Endothelial cell of umbilical vein (primary cell): ENCODE results near the gene SPIRE1. TPM values are rescaled to one million over a fixed set of nuclear protein-coding genes. Genes with fewer than 3 reads are reported as not detected.

Source experiments
- BruUV-seq: library from RNA; stranded (reverse); fragments of 400-500 nt; replicated peaks from 2 replicates; lab custom pipeline; 2021; lab: Mats Ljungman, UMichigan
- CTCF ChIA-PET: fragments of 300-600, 350-600 bp; sonication (Branson Sonifier 250); formaldehyde crosslinking; loops from one replicate; lab custom pipeline; 2021; ENCODE audit warnings: antibody characterized with exemption, inconsistent platforms; lab: Charles Lee
- POLR2A ChIA-PET: fragments of 300-600, 350-600 bp; sonication (Branson Sonifier 250); formaldehyde crosslinking; loops from one replicate; lab custom pipeline; 2021; ENCODE audit warnings: antibody characterized with exemption, inconsistent platforms; lab: Charles Lee
- DNase-seq: peaks from one replicate; pipeline ENCODE4 v3.0.0-alpha.2; 2011; ENCODE audit warnings: low read depth, low spot score
- FAIRE-seq: peaks from 2 replicates; lab custom pipeline; 2011; peaks lifted over from hg19 to GRCh38; lab: Jason Lieb, UNC
- H2AFZ ChIP-seq: 2 replicates; pipeline ENCODE4 v1.6.0; 2012; ENCODE audit warnings: low read depth, low read length, control low read depth, inconsistent platforms
- H3K27ac ChIP-seq: 2 replicates; pipeline ENCODE4 v1.5.1; 2011; ENCODE audit warnings: low read depth, mild to moderate bottlenecking, control low read depth, low read length, moderate library complexity; ENCODE audit not compliant: insufficient read depth
- H3K27me3 ChIP-seq, 2 experiments: 2 replicates each; pipeline versions ENCODE4 v1.6.0 to v1.6.1; 2011; ENCODE audit warnings: low read length in 2 of 2, mixed read lengths in 1 of 2; ENCODE audit not compliant: control insufficient read depth in 2 of 2, insufficient read depth in 2 of 2
- H3K36me3 ChIP-seq, 2 experiments: 2 replicates in 1 of 2; 3 replicates in 1 of 2; pipeline ENCODE4 v1.5.1; 2011; ENCODE audit warnings: low read length in 2 of 2, mild to moderate bottlenecking in 1 of 2, moderate library complexity in 1 of 2; ENCODE audit not compliant: control insufficient read depth in 2 of 2, insufficient read depth in 2 of 2; ENCODE audit errors: extremely low read depth in 1 of 2
- H3K4me1 ChIP-seq: 3 replicates; pipeline ENCODE4 v1.5.1; 2011; ENCODE audit warnings: mild to moderate bottlenecking, low read length; ENCODE audit not compliant: control insufficient read depth, insufficient read depth; ENCODE audit errors: extremely low read depth
- H3K4me2 ChIP-seq: 2 replicates; pipeline ENCODE4 v1.6.1; 2011; ENCODE audit warnings: low read length, control low read depth, mixed read lengths; ENCODE audit not compliant: insufficient read depth
- H3K4me3 ChIP-seq, 3 experiments: fragments of 200-600 bp in 1 of 3; sonication (generic), shearing (Covaris generic) in 1 of 3; replicated peaks in 1 of 3; 2 replicates each; pipeline ENCODE4 v1.5.1; 2011 to 2016; ENCODE audit warnings: control low read depth in 3 of 3, low read length in 3 of 3, mild to moderate bottlenecking in 2 of 3, inconsistent platforms in 1 of 3, low read depth in 1 of 3, moderate library complexity in 1 of 3; ENCODE audit not compliant: insufficient read depth in 1 of 3
- H3K79me2 ChIP-seq: 2 replicates; pipeline ENCODE4 v1.6.0; 2012; ENCODE audit warnings: low read length, inconsistent platforms; ENCODE audit not compliant: control insufficient read depth, insufficient read depth
- H3K9ac ChIP-seq: replicated peaks from 2 replicates; pipeline ENCODE3; 2011; ENCODE audit warnings: low read length, control low read depth; ENCODE audit not compliant: insufficient read depth; ENCODE audit errors: extremely low read depth
- H3K9me1 ChIP-seq: replicated peaks from 3 replicates; pipeline ENCODE4 v1.6.0; 2011; ENCODE audit warnings: mild to moderate bottlenecking, low read length; ENCODE audit not compliant: control insufficient read depth, insufficient read depth; ENCODE audit errors: extremely low read depth
- H3K9me3 ChIP-seq: replicated peaks from 2 replicates; pipeline ENCODE4 v1.5.1; 2012; ENCODE audit warnings: low read length, inconsistent platforms; ENCODE audit not compliant: control insufficient read depth, insufficient read depth
- H4K20me1 ChIP-seq: replicated peaks from 2 replicates; pipeline ENCODE3; 2011; ENCODE audit warnings: mild to moderate bottlenecking, low read length; ENCODE audit not compliant: control insufficient read depth, insufficient read depth; ENCODE audit errors: extremely low read depth
- EZH2 ChIP-seq: IDR thresholded peaks from 2 replicates; pipeline ENCODE4 v1.6.1; 2012; ENCODE audit warnings: borderline replicate concordance, low read depth, mild to moderate bottlenecking, moderate library complexity, low read length, inconsistent platforms; ENCODE audit not compliant: severe bottlenecking
- FOS ChIP-seq: IDR thresholded peaks from 2 replicates; pipeline ENCODE4 v1.6.1; 2011; ENCODE audit warnings: mild to moderate bottlenecking, low read length, moderate library complexity, borderline replicate concordance; ENCODE audit not compliant: insufficient read depth
- GATA2 ChIP-seq: IDR thresholded peaks from 2 replicates; pipeline ENCODE4 v1.7.0; 2011; ENCODE audit warnings: low read depth, mild to moderate bottlenecking, moderate library complexity, mixed read lengths, low read length; ENCODE audit not compliant: insufficient read length, insufficient read depth
- JUN ChIP-seq: IDR thresholded peaks from 2 replicates; pipeline ENCODE4 v1.6.1; 2011; ENCODE audit warnings: borderline replicate concordance, low read depth; ENCODE audit not compliant: insufficient read length, insufficient read depth
- MYC ChIP-seq: IDR thresholded peaks from one replicate; pipeline ENCODE4 v1.6.1; 2011; ENCODE audit warnings: mild to moderate bottlenecking, low read depth, low read length
- POLR2A ChIP-seq: IDR thresholded peaks from 2 replicates; pipeline ENCODE4 v1.6.1; 2012; ENCODE audit warnings: low read depth, mild to moderate bottlenecking, control low read depth, low read length
- POLR2AphosphoS5 ChIP-seq: IDR thresholded peaks from 2 replicates; pipeline ENCODE4 v1.6.1; 2012; ENCODE audit warnings: low read depth, mild to moderate bottlenecking, control low read depth, low read length, moderate library complexity; ENCODE audit not compliant: insufficient read depth
- dilution Hi-C: fragments of 300-500 bp; cut with MboI; formaldehyde crosslinking; loops from one replicate; pipeline ENCODE4 v1.15.0; 2019; ENCODE audit warnings: low sequenced_read_pairs; ENCODE audit not compliant: extremely low pct_ligation_motif_present
- intact Hi-C: fragments of 100-400 bp; cut with micrococcal nuclease; formaldehyde crosslinking; loops from one replicate; pipeline ENCODE4 v1.10.0; 2022
- polyA plus RNA-seq, 4 experiments: library from polyadenylated mRNA; depleted of rRNA in 3 of 4; stranded (reverse) in 3 of 4; unstranded in 1 of 4; fragments of >200 nt; gene quantifications; 2 replicates each; pipeline versions ENCODE4 v1.2.1 to v1.2.3, GENCODE V29; 2011 to 2012; ENCODE audit warnings: missing spikeins in 1 of 4
- total RNA-seq: library from RNA; stranded (reverse); gene quantifications from 2 replicates; pipeline ENCODE4 v1.2.3, GENCODE V29; 2021
- TF ChIP-seq, protein P1 (sequence below): IDR thresholded peaks from 2 replicates; pipeline ENCODE4 v1.6.1; 2011; ENCODE audit not compliant: insufficient read depth, insufficient read length
- TF ChIP-seq, protein P2 (sequence below), 2 donors: IDR thresholded peaks; 1 replicate in 1 of 2; 2 replicates in 1 of 2; pipeline ENCODE4 v1.5.1; 2011; ENCODE audit warnings: low read length in 2 of 2, mild to moderate bottlenecking in 2 of 2, moderate library complexity in 2 of 2, control low read depth in 1 of 2, inconsistent platforms in 1 of 2, low read depth in 1 of 2; ENCODE audit not compliant: insufficient read depth in 1 of 2; ENCODE audit errors: extremely low read depth in 1 of 2

The SPIRE1 gene
- total and polyA plus RNA-seq, 2 donors (not counting 3 experiments of a cell fraction or from before 2014, with no cell fraction given), result 13.1 to 44.0 TPM

DNA sequence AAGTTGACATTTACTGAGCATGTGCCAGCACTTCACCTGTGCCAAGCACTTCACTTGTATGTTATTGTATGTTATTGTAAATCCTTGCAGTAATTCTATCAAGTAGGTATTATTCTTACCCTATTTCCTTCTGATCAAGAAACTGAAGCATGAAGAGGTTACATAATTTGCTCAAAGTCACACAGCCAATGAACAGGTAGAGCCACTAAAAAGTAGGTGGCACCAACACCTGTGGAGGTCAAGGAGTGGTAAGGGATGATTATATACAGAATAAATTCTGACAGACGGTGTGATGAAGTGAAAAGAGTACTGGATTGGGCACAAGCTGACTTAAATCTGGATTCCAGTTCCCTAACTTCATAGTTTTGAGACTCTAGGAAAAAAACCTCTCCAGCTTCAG is 71.0 kb downstream of the SPIRE1 start:
- intact Hi-C loops, result loop anchor here (5.0 kb wide), 1 partner anchor 35 kb away; no protein-coding TSS in a partner anchor
- peaks cover 54% of the 10 kb centered on the region for H3K79me2 ChIP-seq
- dilution Hi-C loops, result no loop called here

More for the DNA sequence above, 71.0 kb downstream of the SPIRE1 start:
- POLR2A ChIA-PET, result no interaction called here
- TF ChIP-seq EZH2 (no peak), FOS (no peak), POLR2AphosphoS5 (no peak), POLR2A (no peak), MYC (no peak), GATA2 (no peak), JUN (no peak)
- TF ChIP-seq, protein P1, sequence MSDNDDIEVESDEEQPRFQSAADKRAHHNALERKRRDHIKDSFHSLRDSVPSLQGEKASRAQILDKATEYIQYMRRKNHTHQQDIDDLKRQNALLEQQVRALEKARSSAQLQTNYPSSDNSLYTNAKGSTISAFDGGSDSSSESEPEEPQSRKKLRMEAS, result no peak
- TF ChIP-seq, protein P2, sequence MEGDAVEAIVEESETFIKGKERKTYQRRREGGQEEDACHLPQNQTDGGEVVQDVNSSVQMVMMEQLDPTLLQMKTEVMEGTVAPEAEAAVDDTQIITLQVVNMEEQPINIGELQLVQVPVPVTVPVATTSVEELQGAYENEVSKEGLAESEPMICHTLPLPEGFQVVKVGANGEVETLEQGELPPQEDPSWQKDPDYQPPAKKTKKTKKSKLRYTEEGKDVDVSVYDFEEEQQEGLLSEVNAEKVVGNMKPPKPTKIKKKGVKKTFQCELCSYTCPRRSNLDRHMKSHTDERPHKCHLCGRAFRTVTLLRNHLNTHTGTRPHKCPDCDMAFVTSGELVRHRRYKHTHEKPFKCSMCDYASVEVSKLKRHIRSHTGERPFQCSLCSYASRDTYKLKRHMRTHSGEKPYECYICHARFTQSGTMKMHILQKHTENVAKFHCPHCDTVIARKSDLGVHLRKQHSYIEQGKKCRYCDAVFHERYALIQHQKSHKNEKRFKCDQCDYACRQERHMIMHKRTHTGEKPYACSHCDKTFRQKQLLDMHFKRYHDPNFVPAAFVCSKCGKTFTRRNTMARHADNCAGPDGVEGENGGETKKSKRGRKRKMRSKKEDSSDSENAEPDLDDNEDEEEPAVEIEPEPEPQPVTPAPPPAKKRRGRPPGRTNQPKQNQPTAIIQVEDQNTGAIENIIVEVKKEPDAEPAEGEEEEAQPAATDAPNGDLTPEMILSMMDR (IDR thresholded peaks at IDR 0.05; ENCODE audit: extremely low read depth in 1 of 2, insufficient read depth in 1 of 2, low read depth in 1 of 2, low read length in 2 of 2), result no peak
- FAIRE-seq, result no peak
- Histone ChIP-seq H2AFZ (no peak overlapping the region), H3K27ac (no peak overlapping the region), H3K9ac (no peak overlapping the region), H4K20me1 (no peaks in the 10 kb centered on the region), H3K4me1 (peaks cover 2% of the 10 kb centered on the region), H3K4me3 (no peak overlapping the region), H3K4me2 (no peak overlapping the region), H3K9me1 (no peaks in the 10 kb centered on the region), H3K9me3 (no peaks in the 10 kb centered on the region), H3K36me3 (no peaks in the 10 kb centered on the region), H3K27me3 (no peaks in the 10 kb centered on the region)
- DNase-seq, result no peak
- no TSS peak for BruUV-seq
- CTCF ChIA-PET, result interaction anchor here (0.7 to 1.0 kb wide), 2 partner anchors 48 to 194 kb away, joined by 3 read pairs; no protein-coding TSS in a partner anchor
